ENCODE measurements around the gene SLC6A13.

DNA sequence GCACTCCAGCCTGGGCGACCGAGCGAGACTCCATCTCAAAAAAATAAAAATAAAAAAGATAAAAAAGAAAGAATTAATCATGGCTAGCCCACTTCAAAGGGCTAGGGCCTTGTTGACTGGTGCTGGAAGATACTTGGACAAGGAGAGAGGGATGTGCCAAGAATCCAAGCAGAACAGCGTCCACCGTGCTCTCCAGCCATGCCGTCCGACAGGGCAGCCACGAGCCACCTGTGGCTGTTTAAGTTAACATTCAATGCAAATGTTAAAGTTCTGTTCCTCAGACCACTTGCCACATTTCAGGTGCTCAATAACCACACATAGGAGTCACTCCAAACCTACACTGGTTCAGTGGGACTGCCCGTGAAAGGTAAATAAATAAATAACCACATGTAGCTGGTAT is 21.4 kb downstream of the SLC6A13 start:
- TF ChIP-seq THAP7 (CRISPR knock-in tag; IDR thresholded peaks at IDR 0.05) (no peak), ZNF678 (CRISPR knock-in tag; IDR thresholded peaks at IDR 0.05) (no peak), MTF2 (CRISPR knock-in tag; IDR thresholded peaks at IDR 0.05; ENCODE audit: borderline replicate concordance) (no peak), YEATS4 (CRISPR knock-in tag; IDR thresholded peaks at IDR 0.05; ENCODE audit: borderline replicate concordance) (no peak), ZFP36L1 (CRISPR knock-in tag; IDR thresholded peaks at IDR 0.05) (no peak), ARID3A (IDR thresholded peaks at IDR 0.05; ENCODE audit: low read depth, low read length) (no peak), POLR2A (IDR thresholded peaks at IDR 0.05; ENCODE audit: insufficient read depth in 1 of 2, low read depth in 2 of 2, low read length in 2 of 2) (no peak), TCF7L2 (IDR thresholded peaks at IDR 0.05; ENCODE audit: low read depth, low read length) (no peak), ZBTB21 (CRISPR knock-in tag; IDR thresholded peaks at IDR 0.05) (no peak), ZNF383 (CRISPR knock-in tag; IDR thresholded peaks at IDR 0.05; ENCODE audit: borderline replicate concordance) (no peak)
